GM12878 (cell line): Measurements from ENCODE around the gene ACSL3. TPM values are rescaled to one million over a fixed set of nuclear protein-coding genes. Genes with fewer than 3 reads are reported as not detected.
A peak's percentile ranks its signal among the peaks of the same experiment; 100 is the strongest.

ENCODE experiments used
- BCL11A ChIP-seq: IDR thresholded peaks from 2 replicates; pipeline ENCODE4 v1.6.1; 2011; ENCODE audit warnings: low read depth, low read length
- BHLHE40 ChIP-seq, 2 experiments: fragments of 450-650 bp in 1 of 2; IDR thresholded peaks; 2 replicates each; pipeline ENCODE4 v1.6.1; 2011 to 2017; ENCODE audit warnings: low read depth in 2 of 2, borderline replicate concordance in 1 of 2, improper control_type of control experiment in 1 of 2, low read length in 1 of 2, mild to moderate bottlenecking in 1 of 2
- ETV6 ChIP-seq, 2 experiments: fragments of 450-650 bp in 1 of 2; IDR thresholded peaks in 1 of 2; conservative IDR thresholded peaks in 1 of 2; 2 replicates each; pipeline ENCODE4 v1.6.1; 2014; ENCODE audit warnings: antibody characterized with exemption in 1 of 2, borderline replicate concordance in 1 of 2, low read depth in 1 of 2, mild to moderate bottlenecking in 1 of 2, moderate library complexity in 1 of 2
- FOXM1 ChIP-seq: IDR thresholded peaks from 2 replicates; pipeline ENCODE4 v1.6.1; 2012; ENCODE audit warnings: low read depth, mild to moderate bottlenecking, inconsistent platforms, low read length, moderate library complexity
- GATAD2B ChIP-seq: fragments of 450-650 bp; conservative IDR thresholded peaks from 2 replicates; pipeline ENCODE4 v1.6.1; 2017; ENCODE audit warnings: low read depth, mild to moderate bottlenecking, moderate library complexity
- IKZF2 ChIP-seq, 2 experiments: fragments of 450-650 bp; IDR thresholded peaks; 2 replicates each; pipeline ENCODE4 v1.6.1; 2017; ENCODE audit warnings: mild to moderate bottlenecking in 2 of 2, moderate library complexity in 2 of 2
- KDM1A ChIP-seq: fragments of 200-600 bp; sonication (generic); IDR thresholded peaks from 2 replicates; pipeline ENCODE4 v1.6.1; 2016; ENCODE audit warnings: borderline replicate concordance
- LARP7 ChIP-seq: fragments of 450-650 bp; IDR thresholded peaks from 2 replicates; pipeline ENCODE4 v1.6.1; 2017; ENCODE audit warnings: mild to moderate bottlenecking
- MYB ChIP-seq: fragments of 150-350 bp; IDR thresholded peaks from 2 replicates; pipeline ENCODE4 v1.6.1; 2014; ENCODE audit warnings: mild to moderate bottlenecking, low read depth, low read length, borderline replicate concordance
- PAX5 ChIP-seq: IDR thresholded peaks from 2 replicates; pipeline ENCODE4 v1.6.1; 2011; ENCODE audit warnings: low read depth, low read length, borderline replicate concordance
- RAD21 ChIP-seq: IDR thresholded peaks from 2 replicates; pipeline ENCODE4 v1.6.1; 2011; ENCODE audit warnings: mild to moderate bottlenecking, low read depth, low read length, moderate library complexity; ENCODE audit not compliant: insufficient read depth
- SMARCA5 ChIP-seq: fragments of 450-650 bp; IDR thresholded peaks from 2 replicates; pipeline ENCODE4 v1.6.1; 2017; ENCODE audit warnings: mild to moderate bottlenecking
- SRF ChIP-seq, 2 experiments: IDR thresholded peaks; 2 replicates each; pipeline ENCODE4 v1.6.1; 2011; ENCODE audit warnings: low read depth in 2 of 2, low read length in 2 of 2, mild to moderate bottlenecking in 1 of 2, moderate library complexity in 1 of 2
- ZNF622 ChIP-seq: fragments of 450-650 bp; IDR thresholded peaks from 2 replicates; pipeline ENCODE4 v1.6.1; 2017; ENCODE audit warnings: mild to moderate bottlenecking, inconsistent platforms
- ZZZ3 ChIP-seq: IDR thresholded peaks from 2 replicates; pipeline ENCODE4 v1.6.1; 2011; ENCODE audit warnings: low read depth; ENCODE audit not compliant: control insufficient read depth, insufficient read length
- polyA plus RNA-seq, 11 experiments: library from polyadenylated mRNA; depleted of rRNA in 4 of 11; unstranded in 6 of 11; stranded (reverse) in 5 of 11; fragments of >200 nt; fragmentation: Nextera tagmentation in 4 of 11; fragmentation: Illumina TruSeq in 1 of 11; extraction: Ambion mirVana in 4 of 11; extraction: Trizol in 1 of 11; gene quantifications; 1 replicate in 1 of 11; 2 replicates in 10 of 11; pipeline versions ENCODE4 v1.2.1 to v1.2.3, GENCODE V29; 2011 to 2016; ENCODE audit warnings: inconsistent platforms in 2 of 11, missing spikeins in 2 of 11, low read depth in 1 of 11
- total RNA-seq, 4 experiments: library from RNA; depleted of rRNA in 3 of 4; stranded (reverse); fragments of >200 nt in 3 of 4; fragmentation: Illumina TruSeq in 1 of 4; extraction: Trizol in 1 of 4; gene quantifications; 2 replicates each; pipeline versions ENCODE4 v1.2.1 to v1.2.3, GENCODE V29; 2013 to 2021
- TF ChIP-seq, protein P1 (sequence below): IDR thresholded peaks from 2 replicates; pipeline ENCODE4 v1.6.1; 2011; ENCODE audit warnings: mild to moderate bottlenecking, low read depth, low read length, moderate library complexity; ENCODE audit not compliant: insufficient replicate concordance
- TF ChIP-seq, protein P2 (sequence below): IDR thresholded peaks from 2 replicates; pipeline ENCODE4 v1.6.1; 2012; ENCODE audit warnings: low read length, inconsistent platforms
- TF ChIP-seq, protein P3 (sequence below): IDR thresholded peaks from 2 replicates; pipeline ENCODE4 v1.6.1; 2012; ENCODE audit warnings: low read depth, low read length, improper control_type of control experiment
- TF ChIP-seq, protein P4 (sequence below): fragments of 450-650 bp; IDR thresholded peaks from 2 replicates; pipeline ENCODE4 v1.6.1; 2017; ENCODE audit warnings: antibody characterized with exemption, mild to moderate bottlenecking, moderate library complexity
- TF ChIP-seq, protein P5 (sequence below), 3 experiments: IDR thresholded peaks in 2 of 3; conservative IDR thresholded peaks in 1 of 3; 2 replicates each; pipeline ENCODE4 v1.5.1; 2011; ENCODE audit warnings: low read depth in 3 of 3, low read length in 3 of 3, mild to moderate bottlenecking in 3 of 3, control low read depth in 2 of 3, moderate library complexity in 2 of 3, inconsistent platforms in 1 of 3, mixed read lengths in 1 of 3; ENCODE audit not compliant: control insufficient read depth in 2 of 3, insufficient read depth in 1 of 3; ENCODE audit errors: extremely low read depth in 1 of 3

ACSL3 gene
- total and polyA plus RNA-seq, 10 of the 15 experiments (the other 5 are each of a cell fraction or from before 2014, with no cell fraction given), result 15.6 to 83.9 (median 56.7) TPM

DNA sequence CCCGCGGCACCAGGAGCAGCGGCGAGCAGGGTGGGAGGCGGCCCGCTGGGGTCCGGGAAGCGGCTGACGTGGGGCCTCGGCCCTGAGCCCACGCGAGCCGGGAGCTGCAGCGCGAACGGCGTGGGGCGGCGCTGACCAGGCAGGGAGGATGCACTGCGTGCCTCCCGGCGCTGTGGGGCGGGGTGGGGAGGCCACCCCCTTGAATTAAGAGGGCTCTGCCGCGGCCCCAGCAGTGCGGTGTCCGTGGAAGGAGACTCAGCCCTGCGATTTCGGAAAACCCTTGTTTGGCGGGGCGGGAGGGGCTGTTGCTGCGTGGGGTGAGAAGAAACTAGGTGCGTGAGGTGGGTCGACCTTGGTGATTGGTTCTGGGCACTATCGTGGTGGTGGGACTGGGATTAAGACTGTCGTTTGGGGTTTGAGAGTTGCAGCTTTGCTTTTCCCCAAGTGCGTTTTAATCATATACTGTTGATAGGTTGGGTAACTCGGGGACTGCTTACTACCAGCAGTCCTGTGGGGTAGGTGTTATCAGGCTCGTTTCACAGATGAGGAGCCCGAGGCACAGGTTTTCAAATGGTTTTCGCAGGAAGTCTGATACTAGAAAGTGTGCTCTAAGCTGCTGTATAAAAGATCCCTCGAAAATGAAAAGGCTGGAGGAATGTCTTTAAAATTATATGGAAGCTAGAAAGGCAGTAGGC lies 722 bp downstream of the ACSL3 start (continued):
- TF ChIP-seq SMARCA5 (no peak), ZNF622 (no peak), BHLHE40 (IDR thresholded peaks at IDR 0.05; ENCODE audit: borderline replicate concordance in 1 of 2, low read depth in 2 of 2, low read length in 1 of 2) (no peak), MYB (no peak), PAX5 (no peak), ETV6 (conservative IDR thresholded peaks at IDR 0.05 in 1 of 2, IDR thresholded peaks at IDR 0.05 in 1 of 2; ENCODE audit: borderline replicate concordance in 1 of 2, low read depth in 1 of 2) (no peak), BCL11A (no peak), RAD21 (no peak), GATAD2B (peak; percentile 63; the same call in 1 of the 2 replicates), LARP7 (peak; percentile 46), SRF (IDR thresholded peaks at IDR 0.05; ENCODE audit: low read depth in 2 of 2, low read length in 2 of 2) (peak; percentile 73 to 77), IKZF2 (IDR thresholded peaks at IDR 0.05) (no peak), FOXM1 (no peak), ZZZ3 (no peak), KDM1A (no peak)
- TF ChIP-seq, protein P1, sequence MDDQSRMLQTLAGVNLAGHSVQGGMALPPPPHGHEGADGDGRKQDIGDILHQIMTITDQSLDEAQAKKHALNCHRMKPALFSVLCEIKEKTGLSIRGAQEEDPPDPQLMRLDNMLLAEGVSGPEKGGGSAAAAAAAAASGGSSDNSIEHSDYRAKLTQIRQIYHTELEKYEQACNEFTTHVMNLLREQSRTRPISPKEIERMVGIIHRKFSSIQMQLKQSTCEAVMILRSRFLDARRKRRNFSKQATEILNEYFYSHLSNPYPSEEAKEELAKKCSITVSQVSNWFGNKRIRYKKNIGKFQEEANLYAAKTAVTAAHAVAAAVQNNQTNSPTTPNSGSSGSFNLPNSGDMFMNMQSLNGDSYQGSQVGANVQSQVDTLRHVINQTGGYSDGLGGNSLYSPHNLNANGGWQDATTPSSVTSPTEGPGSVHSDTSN, result no peak
- TF ChIP-seq, protein P2, sequence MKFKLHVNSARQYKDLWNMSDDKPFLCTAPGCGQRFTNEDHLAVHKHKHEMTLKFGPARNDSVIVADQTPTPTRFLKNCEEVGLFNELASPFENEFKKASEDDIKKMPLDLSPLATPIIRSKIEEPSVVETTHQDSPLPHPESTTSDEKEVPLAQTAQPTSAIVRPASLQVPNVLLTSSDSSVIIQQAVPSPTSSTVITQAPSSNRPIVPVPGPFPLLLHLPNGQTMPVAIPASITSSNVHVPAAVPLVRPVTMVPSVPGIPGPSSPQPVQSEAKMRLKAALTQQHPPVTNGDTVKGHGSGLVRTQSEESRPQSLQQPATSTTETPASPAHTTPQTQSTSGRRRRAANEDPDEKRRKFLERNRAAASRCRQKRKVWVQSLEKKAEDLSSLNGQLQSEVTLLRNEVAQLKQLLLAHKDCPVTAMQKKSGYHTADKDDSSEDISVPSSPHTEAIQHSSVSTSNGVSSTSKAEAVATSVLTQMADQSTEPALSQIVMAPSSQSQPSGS, result no peak
- TF ChIP-seq, protein P3, sequence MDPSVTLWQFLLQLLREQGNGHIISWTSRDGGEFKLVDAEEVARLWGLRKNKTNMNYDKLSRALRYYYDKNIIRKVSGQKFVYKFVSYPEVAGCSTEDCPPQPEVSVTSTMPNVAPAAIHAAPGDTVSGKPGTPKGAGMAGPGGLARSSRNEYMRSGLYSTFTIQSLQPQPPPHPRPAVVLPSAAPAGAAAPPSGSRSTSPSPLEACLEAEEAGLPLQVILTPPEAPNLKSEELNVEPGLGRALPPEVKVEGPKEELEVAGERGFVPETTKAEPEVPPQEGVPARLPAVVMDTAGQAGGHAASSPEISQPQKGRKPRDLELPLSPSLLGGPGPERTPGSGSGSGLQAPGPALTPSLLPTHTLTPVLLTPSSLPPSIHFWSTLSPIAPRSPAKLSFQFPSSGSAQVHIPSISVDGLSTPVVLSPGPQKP, result no peak
- TF ChIP-seq, protein P4, sequence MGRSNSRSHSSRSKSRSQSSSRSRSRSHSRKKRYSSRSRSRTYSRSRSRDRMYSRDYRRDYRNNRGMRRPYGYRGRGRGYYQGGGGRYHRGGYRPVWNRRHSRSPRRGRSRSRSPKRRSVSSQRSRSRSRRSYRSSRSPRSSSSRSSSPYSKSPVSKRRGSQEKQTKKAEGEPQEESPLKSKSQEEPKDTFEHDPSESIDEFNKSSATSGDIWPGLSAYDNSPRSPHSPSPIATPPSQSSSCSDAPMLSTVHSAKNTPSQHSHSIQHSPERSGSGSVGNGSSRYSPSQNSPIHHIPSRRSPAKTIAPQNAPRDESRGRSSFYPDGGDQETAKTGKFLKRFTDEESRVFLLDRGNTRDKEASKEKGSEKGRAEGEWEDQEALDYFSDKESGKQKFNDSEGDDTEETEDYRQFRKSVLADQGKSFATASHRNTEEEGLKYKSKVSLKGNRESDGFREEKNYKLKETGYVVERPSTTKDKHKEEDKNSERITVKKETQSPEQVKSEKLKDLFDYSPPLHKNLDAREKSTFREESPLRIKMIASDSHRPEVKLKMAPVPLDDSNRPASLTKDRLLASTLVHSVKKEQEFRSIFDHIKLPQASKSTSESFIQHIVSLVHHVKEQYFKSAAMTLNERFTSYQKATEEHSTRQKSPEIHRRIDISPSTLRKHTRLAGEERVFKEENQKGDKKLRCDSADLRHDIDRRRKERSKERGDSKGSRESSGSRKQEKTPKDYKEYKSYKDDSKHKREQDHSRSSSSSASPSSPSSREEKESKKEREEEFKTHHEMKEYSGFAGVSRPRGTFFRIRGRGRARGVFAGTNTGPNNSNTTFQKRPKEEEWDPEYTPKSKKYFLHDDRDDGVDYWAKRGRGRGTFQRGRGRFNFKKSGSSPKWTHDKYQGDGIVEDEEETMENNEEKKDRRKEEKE, result no peak
- TF ChIP-seq, protein P5, sequence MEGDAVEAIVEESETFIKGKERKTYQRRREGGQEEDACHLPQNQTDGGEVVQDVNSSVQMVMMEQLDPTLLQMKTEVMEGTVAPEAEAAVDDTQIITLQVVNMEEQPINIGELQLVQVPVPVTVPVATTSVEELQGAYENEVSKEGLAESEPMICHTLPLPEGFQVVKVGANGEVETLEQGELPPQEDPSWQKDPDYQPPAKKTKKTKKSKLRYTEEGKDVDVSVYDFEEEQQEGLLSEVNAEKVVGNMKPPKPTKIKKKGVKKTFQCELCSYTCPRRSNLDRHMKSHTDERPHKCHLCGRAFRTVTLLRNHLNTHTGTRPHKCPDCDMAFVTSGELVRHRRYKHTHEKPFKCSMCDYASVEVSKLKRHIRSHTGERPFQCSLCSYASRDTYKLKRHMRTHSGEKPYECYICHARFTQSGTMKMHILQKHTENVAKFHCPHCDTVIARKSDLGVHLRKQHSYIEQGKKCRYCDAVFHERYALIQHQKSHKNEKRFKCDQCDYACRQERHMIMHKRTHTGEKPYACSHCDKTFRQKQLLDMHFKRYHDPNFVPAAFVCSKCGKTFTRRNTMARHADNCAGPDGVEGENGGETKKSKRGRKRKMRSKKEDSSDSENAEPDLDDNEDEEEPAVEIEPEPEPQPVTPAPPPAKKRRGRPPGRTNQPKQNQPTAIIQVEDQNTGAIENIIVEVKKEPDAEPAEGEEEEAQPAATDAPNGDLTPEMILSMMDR (IDR thresholded peaks at IDR 0.05 in 2 of 3, conservative IDR thresholded peaks at IDR 0.05 in 1 of 3; ENCODE audit: control insufficient read depth in 2 of 3, extremely low read depth in 1 of 3, insufficient read depth in 1 of 3, low read depth in 3 of 3, low read length in 3 of 3), result 0 out of 6 replicates have a peak, but pooled peaks of 1 of the 3 experiments have one; percentile 7
